Fibroblast of skin of right quadriceps (primary cell): ENCODE results near the gene TMEM139.

Source experiments
- DNase-seq: peaks from one replicate; pipeline ENCODE4 v3.0.0-alpha.2; 2013

Gene TMEM139

DNA sequence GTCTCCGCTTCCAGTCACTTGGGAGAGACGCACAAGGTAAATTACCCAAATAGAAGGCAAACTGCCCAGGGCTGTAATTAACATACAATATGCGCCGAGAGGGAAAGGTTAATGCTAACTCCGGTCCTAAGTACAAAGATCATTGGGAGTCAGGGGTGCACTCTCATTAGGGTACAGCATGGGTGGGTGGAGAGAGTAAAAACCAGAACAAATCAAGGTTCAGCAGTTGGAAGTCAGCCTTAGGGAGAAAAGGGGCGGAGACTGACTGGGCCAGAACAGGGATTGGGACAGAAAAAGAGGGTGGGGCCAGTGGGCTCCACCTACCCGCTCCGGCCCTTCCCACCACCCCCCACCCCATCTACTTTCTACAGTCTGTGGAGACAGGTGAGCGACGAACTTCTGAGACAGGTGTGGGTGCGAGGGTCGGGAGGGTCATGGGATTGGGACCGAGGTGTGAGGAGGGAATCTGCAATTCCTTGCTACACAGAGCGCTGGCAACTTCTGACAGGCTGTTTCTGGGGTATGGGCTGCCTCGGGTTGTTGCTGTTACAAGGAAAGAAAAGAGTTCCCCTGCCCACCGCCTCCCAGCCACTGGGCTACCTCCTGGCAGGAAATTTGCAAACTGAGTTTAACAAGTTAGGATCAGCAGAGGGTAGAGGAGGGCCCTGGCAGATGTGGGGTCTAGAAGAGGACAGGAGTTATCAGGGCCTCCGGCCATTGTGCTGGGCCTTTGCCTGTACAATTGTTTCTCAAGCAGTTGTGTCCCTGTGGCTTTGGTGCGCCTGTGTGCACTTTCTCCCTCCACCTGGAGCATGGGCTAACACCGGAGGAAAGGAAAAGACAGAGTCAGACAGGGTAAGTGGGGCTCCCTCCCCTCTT, at the start of gene TMEM139:
Gene TMEM139 (plus strand): TSS at position 368 of the 879 bp plus-strand sequence. CDS start 1,000 bp downstream, outside the sequence.
- no peak for DNase-seq

DNA sequence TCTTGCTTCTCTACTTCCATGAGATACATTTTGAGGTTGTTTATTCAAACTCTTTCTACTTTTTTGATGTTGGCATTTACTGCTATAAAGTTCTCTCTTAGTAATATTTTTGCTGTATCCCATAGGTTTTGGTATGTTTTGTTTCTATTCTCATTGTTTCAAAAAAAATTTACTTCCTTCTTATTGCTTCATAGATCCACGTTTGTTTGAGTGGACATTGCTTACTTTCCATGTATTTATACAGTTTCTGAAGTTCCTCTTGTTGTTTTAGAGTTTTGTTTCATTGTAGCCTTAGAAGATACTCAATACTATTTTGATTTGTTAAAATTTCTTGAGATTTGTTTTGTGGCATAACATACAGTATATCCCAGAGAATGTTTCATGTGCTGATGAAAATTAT, 49.2 kb upstream of the TMEM139 start:
- DNase-seq = no peak

DNA sequence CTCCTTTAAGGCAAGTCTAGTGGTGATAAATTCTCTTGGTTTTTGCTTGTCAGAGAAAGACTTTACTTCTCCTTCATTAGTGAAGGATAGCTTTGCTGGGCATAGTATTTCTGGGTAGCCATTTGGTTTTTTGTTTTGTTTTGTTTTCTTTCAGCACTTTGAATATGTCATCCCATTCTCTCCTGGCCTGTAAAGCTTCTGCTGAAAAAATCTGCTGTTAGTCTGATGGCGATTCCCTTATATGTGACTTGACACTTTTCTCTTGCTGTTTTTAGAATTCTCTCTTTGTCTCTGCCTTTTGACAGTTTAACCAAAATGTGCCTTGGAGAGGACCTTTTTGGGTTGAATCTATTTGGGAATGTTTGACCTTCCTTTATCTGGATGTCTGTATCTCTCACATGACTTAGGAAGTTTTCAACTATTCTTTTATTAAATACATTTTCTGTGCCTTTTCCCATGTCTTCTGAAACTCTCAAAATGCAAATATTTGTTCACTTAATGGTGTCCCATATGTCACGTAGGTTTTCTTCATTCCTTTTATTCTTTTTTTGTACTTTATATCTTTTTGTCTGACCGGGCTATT, 48.3 kb upstream of the TMEM139 start:
- DNase-seq = no peak

DNA sequence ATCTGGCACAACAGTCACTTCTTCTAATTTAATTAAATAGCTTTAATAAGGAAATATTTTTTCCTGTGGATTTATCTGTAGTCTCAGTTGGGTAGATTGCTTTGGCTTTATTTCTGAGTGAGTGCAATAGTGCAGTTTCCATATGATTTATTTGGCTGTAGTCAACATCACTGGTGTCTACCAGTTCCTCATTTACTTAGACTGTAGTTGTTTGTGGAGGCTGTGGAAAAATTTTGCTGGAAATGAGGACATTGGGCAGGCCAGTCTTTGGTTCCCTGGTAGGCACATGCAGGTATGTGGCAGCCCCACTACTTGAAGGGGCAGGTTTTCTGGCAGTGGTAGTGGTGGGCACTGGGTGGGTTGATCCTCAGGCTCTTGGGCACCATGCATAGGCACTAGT, 47.4 kb upstream of the TMEM139 start:
- DNase-seq = no peak

DNA sequence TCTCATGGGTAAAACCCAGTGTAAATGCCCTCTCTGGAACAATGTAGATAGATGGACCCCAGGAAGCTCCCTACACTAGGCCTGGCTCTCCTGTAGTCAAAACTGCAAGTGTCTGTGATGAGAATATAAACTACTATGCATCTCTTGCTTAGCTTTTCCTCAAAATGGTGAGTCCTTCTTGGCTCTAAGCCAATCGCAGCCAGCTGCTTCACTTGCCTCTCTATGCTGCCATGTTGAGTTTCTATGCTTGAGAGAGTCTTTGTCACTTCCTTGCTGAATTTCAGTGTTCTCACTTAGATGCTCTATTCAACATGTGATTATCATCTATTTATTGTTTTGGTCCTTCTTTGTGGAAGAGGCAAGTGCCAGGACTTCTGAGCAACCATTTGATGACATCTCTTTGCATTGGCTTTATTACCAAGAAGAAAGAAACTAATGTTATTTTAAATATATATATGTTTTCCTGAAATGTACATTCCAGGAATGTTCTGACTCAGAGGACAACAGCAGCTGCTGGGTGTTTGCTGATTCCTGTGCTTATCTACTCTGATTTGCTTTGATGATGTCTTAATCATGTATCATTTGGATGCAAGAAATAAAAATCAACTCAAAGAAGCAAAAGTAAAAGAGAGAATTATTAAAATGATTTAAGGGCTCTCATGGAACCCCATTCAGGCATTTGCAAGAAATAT, 46.3 kb upstream of the TMEM139 start:
- DNase-seq = no peak

DNA sequence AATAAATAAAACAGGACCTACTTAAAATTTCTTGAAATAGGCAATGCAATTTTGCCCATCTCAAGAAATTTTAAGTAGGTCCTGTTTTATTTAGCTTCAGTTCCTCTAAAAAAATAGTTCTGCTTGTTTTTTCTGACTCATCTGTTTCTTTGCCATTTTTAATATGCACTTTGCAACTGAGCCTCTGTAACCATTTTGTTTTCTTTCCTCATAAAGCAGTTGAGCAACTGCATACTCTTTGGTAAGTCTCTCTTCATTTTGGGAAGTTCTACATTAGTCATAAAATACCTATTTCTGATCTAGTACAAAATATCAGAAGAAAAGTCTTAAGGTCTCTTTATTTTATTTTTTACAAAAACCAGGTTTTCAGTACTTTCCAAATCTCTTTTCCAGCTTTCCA, 44.9 kb upstream of the TMEM139 start:
- peak; percentile 20 for DNase-seq

DNA sequence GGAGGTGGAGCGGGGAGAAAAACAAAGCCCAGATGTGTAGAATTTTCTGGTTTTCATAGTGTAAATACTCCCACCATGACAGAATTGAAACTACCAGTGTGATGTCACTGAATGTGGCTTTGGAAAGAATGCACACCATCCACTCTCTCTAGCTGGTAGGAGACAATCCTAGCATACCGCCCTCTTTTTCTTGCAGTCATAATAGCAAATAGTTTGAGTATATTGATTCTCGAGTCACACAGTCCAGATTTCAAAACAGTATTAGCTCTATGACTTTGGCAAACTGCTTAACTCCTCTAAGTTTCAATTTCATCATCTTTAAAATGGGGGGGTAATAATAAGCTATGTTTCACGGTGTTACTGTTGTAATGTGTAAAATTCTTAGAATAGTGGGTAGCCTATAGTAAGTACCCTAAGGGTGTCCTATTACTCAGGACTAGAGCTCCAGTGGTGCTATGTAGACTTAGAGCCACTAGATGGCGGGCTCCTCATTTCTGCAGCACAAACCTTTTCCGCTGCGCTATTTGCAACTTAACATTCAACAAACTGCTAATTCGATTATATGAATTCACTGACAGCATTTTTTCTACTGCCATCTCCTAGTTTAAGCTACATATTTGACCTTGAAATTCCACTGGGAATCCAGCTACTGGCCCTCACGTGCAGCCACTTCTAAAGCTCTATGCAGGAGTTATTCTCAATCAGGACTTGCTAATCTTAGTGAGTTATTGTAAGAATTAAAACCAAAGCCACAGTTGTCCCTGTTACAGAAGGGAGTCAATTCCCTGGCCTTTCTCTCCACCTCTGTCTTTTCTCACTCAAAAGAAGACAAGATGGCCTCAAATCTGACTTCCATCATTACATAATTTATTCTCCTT, 44.2 kb upstream of the TMEM139 start:
- DNase-seq = peak; percentile 79

DNA sequence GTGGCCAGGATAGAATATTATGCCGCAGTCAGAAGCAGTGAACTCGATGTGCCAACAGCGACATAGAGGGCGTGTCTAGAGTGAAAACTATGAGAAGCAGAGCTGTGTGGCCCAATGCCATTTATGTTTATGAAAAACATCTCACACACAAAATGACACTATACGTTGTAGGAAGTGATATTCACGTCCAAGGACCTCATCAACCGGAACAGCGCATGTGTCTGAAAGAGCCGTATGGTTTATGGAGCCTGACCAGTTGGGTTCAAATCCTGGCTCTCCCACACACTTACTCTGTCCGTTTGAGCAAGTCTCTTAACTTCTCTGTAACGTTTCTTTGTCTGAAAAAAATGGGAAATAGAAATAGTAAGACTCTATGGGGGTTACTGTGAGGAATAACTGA, 42.5 kb upstream of the TMEM139 start:
- no peak for DNase-seq

DNA sequence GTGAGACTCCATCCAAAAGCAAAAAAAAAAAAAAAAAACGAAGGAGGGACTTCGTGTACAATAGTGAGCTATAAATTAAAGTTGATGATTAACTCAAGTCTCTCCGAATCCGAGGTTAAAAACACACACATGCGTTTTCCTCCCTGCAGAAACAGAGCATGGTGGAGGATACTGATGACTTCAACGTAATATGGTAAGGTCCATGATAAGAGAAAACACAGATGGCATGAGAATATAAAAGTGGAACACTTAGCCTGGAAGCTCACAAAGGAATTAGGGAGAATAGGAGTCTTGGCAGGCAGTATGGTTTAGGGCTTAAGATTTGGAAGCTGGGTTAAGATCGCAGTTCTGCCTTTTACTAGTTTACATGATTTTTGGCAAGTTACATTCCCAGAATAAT, 41.6 kb upstream of the TMEM139 start:
- DNase-seq = no peak

DNA sequence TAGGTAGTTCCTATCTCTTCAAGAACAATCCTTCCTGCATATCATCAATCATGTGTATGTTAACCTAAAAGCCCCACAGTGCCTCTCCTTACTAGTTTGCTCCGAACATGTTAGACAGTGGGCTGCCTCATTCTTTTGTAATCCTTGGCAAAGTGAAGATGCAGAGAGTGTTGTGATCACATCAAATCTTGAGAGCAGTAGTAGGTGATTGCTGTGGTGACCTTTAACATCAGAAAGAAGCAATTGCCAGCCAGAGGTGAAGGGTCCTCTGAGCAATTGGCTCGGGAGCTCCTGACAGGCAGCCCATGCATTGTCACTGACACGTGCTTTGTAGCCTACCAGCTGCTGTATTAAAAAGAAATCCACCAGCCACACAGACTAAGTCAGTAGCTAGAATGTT, 41.1 kb upstream of the TMEM139 start:
- DNase-seq = no peak

DNA sequence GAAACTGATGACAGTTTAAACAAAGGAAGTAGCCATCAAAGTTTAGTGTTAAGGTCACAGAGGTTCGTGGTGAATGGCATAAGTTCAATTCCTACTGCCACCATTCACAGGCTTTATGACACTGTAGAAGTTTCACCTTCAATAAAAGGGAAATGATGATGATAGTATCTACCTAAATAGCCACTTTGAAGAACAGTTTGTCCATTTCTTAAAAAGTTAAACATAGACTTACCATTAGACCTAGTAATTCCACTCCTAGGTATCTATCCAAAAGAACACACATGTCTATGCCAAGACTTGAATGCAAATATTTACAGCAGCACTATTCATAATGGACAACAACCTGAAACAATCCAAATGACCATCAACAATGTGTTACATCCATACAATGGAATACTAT, 40.4 kb upstream of the TMEM139 start:
- no peak for DNase-seq

DNA sequence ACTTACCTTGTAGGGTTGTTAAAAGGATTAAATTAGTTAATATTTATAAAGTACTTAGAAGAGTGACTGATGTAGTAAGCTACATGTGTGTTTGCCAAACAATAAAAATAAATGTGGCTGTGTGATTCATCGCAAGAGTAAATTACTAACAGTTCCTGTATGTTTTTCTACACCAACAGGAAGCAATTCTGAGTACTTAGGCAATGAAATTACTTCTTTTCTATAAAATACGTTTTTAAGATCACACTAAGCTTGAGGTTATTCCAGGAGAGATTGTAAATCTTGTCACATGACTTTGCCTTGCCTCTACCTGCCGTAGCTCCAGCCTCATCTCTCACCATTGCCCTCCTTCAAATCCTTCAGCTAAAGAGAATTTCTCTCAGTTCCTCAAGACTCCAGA, 39.6 kb upstream of the TMEM139 start:
- DNase-seq = peak; percentile 42

DNA sequence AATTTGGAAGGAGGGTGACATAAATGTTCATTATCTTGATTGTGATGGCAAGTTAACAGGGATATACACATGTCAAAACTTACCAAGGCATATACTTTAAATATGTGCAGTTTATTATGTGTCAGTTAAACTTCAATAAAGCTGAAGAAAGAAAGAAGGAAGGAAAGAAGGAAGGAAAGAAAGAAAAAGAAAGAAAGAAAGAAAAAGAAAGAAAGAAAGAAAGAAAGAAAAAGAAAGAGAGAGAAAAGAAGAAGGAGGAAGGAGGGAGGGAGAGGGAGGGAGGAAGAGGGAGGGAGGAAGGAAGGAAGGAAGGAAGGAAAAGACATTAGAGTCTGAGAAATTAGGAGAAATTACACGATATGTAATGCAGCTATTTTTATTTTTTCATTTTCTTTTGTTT, 37.4 kb upstream of the TMEM139 start:
- no peak for DNase-seq

DNA sequence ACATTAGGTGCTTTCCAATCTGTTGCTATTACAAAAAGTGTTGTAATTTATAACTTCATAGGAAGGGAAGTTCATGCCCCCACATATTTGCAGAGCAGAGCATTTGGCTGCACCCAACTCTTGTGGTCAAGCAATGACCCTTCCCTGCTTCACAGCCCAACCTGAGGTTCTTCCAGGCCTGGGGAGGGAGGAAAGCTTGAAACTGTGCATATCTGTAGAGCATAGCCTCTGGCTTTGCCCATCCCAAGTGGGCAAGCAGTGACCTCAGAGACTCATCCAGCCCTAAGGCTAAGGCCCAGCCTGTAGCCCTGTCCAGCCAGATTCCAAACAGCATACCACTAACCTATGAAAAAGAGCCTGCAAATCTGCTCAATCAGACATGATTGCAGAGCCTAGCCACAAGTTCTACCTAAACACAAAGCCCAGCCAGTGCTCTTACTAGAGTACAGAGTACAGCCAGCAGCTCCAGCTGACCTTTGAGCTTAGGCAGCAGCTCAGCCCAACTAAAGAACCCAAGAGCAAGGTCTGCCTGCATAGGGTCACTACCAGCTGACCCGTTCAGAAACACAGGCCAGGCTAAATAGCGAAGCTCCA, 35.9 kb upstream of the TMEM139 start:
- DNase-seq = no peak

DNA sequence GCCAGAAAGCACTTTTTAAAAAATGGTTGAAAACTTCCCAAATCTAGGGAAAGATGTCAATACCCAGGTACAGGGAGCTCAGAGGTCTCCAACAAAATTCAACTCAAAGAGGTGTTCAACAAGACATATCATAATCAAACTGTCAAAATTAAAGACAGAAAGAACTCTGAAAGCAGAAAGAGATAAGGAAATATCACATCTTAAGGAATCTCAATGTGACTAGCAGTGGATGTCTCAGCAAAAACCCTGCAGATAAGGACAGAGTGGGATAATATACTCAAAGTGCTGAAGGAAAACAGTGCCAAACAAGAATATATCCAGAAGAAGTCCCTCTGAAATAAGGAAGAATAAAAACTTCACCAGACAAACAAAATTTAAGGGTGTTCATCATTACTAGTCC, 34.6 kb upstream of the TMEM139 start:
- no peak for DNase-seq

DNA sequence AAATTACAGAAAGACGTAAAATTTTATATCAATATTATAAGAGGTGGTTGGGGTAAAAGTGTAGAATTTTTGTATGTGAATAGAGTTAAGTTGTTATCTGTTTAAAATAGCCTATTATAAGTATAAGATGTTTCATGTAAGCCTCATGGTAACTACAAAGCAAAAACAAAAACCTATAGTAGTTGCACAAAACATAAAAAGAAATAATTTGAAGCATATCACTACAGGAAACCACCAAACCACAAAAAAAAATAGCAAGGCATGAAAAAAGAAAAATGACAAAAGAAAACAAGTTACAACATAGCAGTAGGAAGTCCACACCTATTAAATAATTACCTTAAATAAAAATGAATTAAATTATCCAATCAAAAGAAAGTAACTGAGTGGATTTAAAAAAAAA, 33.9 kb upstream of the TMEM139 start:
- DNase-seq = no peak

DNA sequence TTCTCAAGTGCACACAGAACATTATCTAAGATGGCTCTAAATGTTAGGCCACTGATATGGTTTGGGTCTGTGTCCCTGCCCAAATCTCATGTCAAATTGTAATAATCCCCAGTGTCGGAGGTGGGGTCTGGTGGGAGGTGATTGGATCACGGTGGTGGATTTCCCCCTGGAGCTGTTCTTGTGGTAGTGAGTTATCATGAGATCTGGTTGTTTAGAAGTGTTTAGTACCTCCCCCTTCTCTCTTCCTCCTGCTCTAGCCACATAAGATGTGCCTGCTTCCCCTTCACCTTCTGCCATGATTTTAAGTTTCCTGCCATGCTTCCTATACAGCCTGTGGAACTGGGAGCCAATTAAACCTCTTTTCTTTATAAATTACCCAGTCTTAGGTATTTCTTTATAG, 32.8 kb upstream of the TMEM139 start:
- no peak for DNase-seq

DNA sequence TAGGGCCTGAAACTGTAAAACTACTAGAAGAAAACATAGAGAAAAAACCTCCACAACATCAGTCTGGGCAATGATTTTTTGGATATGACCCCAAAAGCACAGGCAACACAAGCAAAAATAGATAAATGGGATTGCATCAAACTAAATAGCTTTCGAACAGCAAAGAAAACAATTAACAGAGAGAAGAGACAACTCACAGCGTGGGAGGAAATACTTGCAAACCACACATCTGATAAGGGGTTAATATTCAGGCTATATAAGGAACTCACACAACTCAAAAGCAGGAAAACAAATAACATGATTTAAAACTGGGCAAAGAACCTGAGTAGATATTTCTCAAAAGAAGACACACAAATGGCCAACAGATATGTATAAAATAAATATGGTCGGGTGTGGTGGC, 29.2 kb upstream of the TMEM139 start:
- no peak for DNase-seq

DNA sequence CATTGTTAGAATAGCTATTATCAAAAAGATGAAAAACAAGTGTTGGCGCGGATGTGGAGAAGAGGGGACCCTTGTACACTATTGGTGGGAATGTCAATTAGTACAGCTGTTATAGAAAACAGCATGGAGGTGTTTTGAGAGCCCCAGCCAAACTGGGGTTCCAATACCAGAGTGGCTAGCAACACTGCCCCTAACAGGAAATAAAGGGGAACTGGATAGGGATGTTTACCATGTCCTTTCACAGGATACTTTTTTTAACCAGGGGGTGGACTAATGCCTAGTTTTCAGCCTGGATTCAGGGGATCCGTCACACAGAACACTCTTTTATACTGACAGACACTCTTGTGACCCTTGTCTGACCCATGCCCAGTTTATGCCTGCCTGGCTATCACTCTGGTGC, 28.4 kb upstream of the TMEM139 start:
- DNase-seq = no peak

DNA sequence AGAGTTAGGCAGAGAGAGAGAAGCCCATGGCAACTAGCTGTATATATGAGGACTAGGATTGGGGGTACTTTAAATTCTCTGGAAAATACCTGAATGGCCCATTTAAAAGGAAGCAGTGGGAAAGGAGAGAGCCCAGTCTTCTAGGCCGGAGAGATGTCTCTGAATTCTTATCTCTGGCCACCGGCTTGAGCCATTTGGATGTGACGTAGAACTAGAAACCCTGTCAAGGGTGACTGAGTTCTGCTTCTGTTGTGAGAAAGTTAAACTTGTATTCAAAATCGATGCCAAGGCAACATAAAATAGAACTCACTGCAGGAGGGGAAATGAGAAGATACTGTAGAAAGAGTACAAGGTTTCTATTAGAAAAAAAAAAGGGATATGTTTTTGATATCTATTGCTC, 27.8 kb upstream of the TMEM139 start:
- no peak for DNase-seq

DNA sequence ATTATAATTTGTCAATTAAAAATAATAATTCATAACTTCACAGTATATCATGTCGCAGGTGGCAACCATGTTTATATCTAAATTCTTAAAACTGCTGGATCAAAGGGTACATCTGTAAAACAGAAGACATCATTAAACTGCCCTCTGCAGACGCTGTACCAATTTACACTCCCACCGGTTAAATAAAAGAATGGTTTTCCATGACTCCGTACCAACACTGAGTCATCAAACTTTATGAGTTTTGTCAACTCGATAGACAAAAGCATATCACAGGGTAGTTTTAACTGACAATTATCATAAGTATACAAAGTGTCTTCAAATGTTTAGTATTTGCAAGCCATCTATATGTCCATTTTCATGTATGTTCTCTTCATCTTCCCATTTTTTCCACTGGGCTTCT, 27.3 kb upstream of the TMEM139 start:
- DNase-seq = no peak

DNA sequence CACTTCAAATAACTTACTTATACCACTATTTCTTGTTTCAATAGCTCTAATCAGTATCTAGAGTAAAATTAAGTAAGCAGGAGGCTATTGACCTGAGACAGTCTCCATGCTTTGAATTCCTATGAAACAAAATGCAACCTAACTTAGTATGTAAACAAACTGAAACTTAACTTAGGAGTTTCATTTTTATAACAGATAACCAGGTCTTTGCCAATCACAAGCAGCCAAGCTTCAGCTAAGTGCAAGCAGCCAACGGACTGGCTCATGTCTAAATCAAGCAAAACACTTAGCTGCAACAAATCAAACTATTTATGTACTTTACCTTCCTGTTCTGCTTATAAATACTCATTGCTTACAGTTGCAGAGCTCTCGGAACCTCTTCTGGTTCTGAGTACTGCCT, 25.9 kb upstream of the TMEM139 start:
- no peak for DNase-seq

DNA sequence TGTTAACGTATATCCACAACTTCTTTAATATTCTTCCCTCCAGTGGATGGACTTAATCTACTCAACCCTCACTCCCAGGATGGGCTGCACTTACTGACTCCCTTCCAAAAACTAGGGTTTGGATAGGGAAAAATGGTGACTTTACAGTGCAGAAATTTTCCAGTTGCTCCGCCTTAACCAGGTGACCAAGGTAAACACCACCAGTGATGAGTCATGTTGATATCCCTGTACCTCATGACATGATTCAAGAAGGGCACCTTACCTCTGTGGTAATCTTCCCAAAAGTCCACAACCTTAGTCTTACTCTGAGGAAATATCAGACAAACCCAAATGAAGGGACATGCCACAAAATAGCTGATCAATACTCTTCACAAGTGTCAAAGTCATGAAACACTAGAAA, 25.0 kb upstream of the TMEM139 start:
- DNase-seq = no peak
